Spleen (tissue), 7 donors: ENCODE data around the gene LBX2.

Experiments
- POLR2A ChIP-seq, 3 donors: fragments of 450-650 bp; IDR thresholded peaks; one replicate each; pipeline ENCODE4 v1.5.1; 2017; ENCODE audit warnings: antibody characterized with exemption in 3 of 3, mild to moderate bottlenecking in 1 of 3
- POLR2AphosphoS5 ChIP-seq, 3 donors: sonication (generic); formaldehyde crosslinking; IDR thresholded peaks; one replicate each; pipeline ENCODE4 v1.5.1; 2017; ENCODE audit warnings: antibody characterized with exemption in 3 of 3
- TF ChIP-seq, protein P1 (sequence below), 11 experiments: fragments of 200-600 bp in 7 of 11; fragments of 450-650 bp in 4 of 11; sonication (generic) in 4 of 11; IDR thresholded peaks in 8 of 11; conservative IDR thresholded peaks in 3 of 11; 1 replicate in 7 of 11; 2 replicates in 4 of 11; pipeline versions ENCODE4 v1.4.0 to v1.8.0; 2016 to 2021; ENCODE audit warnings: antibody characterized with exemption in 11 of 11, inconsistent platforms in 4 of 11, mild to moderate bottlenecking in 1 of 11
- donor health status: DM: no; HTN: no; CAD: no; lungs with moderate emphysema.
- donor health status: DM: no; HTN: no; CAD: no.
- donor health status: DM: no; HTN: no; CAD: no.

GRCh38 chr2:74528600-74529356 is 29.4 kb upstream of the LBX2 start:
- TF ChIP-seq, protein P1, sequence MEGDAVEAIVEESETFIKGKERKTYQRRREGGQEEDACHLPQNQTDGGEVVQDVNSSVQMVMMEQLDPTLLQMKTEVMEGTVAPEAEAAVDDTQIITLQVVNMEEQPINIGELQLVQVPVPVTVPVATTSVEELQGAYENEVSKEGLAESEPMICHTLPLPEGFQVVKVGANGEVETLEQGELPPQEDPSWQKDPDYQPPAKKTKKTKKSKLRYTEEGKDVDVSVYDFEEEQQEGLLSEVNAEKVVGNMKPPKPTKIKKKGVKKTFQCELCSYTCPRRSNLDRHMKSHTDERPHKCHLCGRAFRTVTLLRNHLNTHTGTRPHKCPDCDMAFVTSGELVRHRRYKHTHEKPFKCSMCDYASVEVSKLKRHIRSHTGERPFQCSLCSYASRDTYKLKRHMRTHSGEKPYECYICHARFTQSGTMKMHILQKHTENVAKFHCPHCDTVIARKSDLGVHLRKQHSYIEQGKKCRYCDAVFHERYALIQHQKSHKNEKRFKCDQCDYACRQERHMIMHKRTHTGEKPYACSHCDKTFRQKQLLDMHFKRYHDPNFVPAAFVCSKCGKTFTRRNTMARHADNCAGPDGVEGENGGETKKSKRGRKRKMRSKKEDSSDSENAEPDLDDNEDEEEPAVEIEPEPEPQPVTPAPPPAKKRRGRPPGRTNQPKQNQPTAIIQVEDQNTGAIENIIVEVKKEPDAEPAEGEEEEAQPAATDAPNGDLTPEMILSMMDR (IDR thresholded peaks at IDR 0.05 in 8 of 11, conservative IDR thresholded peaks at IDR 0.05 in 3 of 11), result no peak
- no peak for TF ChIP-seq POLR2A (IDR thresholded peaks at IDR 0.05)
- no peak for TF ChIP-seq POLR2AphosphoS5 (IDR thresholded peaks at IDR 0.05)
